NCI-H526 treated with DMSO at 0.1 percent for 48 hours (cell line): ENCODE results near the gene MED23.

Experiments
- DNase-seq: peaks from one replicate; lab custom pipeline; 2025; lab: John Stamatoyannopoulos, UW

MED23 gene

DNA sequence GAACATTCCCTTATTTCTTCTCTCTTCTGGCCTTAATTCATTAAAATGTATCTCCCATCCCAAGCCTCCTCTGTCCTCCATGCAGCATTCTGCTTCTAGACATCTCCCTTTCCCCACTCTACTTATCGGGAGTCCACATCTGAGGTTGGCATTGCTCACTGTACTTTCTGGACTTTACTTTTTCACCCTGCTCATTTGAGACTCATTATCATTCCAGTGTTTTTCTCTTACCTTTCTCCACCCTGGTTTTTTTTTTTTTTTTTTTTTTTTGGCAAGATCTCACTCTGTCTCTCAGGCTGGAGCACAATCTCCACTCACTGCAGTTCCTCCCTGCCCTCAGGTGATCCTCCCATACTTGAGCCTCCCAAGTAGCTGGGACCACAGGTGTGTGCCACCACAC is 13.5 kb upstream of the MED23 start:
- no peak for DNase-seq

DNA sequence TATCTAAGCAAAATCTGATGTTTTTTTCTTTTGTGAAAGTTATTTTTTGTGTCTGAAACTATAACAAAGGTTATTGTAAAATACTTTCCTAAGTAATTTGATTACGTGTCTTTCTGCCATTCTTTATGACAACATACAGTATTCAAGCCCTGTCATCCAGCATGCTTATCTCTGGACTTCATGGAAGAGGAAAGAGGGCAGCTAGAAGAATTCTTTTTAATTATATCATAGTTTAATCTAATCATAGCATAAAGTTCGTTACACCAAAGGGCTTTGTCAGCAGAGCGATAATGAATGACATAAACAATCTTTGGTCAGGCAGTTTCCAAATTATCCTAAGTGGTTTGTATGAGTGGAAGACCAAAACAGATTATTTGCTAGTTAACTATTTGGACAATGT is 12.5 kb upstream of the MED23 start:
- DNase-seq, result no peak

DNA sequence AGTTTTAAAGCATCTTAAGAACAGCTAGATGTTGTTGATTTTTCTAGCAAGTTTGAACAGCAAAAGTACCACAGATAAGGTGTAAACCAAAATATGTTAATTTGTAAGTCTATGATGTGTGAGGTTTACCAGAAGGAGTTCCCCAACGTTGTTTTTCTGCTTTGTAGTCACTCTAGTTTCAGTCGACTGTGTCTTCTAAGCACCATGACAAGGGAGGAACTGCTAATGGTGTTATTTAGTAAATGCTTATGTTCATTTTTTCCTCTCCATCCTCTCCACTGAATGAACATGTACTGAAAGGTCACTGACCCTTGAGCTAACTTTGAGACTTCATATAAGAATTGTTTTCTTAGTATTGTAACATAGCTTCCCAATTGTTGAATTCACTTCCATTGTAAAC is 12.1 kb upstream of the MED23 start:
- no peak for DNase-seq

DNA sequence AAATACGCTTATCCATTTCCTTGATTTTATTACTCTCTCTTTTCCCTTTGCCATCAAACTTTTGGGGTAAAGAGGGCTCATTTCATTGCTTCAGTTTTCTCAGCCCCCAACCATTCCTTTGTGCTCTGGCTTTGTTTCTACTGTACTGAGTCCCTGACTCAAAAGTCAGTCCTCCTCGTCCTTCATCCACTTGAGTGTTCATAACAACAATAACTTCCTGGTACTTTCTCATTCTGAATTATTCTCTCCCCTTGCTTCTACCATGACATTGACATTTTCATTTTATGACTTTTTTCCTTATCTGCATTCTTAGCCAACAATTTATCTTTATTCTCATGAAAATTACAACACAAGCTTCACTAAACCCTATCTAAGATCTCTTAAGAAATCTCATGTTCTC is 10.0 kb upstream of the MED23 start:
- DNase-seq, result no peak

DNA sequence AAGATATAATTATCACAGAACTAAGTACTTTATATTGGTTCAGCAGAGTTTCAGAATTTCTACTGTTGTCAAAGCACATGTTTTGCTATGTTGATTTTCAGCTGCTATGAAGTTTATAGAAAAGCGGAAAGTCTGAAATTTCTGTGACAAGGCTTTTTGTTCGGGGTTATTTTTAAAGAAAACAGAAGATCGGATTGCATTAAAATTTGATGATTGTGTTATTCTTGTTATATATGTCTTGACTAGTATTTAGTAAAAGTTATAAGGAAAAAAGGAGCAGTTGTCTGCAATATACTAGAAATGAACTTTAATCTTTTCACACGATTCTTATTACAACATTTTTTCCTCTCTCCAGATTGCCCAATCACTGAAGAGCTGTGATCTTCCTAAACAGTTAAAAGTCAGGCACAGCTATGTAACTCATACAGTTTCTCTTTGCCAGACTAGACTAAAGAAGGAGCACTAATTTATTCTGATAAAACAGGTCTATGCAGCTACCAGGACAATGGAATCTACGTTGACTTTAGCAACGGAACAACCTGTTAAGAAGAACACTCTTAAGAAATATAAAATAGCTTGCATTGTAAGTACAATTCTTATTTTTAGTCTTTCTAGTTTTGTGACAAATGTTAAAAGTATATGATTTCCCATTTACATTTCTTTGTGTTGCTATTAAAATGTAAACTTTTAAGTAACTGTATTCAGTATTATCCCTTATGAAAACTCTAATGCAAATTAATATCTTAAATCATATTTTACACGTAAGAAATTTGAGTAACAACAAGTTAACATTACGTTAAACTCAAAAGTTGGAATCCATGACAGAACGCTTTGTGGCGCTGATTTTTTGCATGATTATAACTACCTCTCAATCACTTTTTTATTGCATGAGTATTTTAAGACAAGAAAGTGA is 9.1 kb upstream of the MED23 start, which contains the start of gene ENPP3:
ENPP3 (plus strand) TSS at position 423 of the 913 bp plus-strand sequence; CDS start at position 506, 83 bp downstream.
- no peak for DNase-seq

DNA sequence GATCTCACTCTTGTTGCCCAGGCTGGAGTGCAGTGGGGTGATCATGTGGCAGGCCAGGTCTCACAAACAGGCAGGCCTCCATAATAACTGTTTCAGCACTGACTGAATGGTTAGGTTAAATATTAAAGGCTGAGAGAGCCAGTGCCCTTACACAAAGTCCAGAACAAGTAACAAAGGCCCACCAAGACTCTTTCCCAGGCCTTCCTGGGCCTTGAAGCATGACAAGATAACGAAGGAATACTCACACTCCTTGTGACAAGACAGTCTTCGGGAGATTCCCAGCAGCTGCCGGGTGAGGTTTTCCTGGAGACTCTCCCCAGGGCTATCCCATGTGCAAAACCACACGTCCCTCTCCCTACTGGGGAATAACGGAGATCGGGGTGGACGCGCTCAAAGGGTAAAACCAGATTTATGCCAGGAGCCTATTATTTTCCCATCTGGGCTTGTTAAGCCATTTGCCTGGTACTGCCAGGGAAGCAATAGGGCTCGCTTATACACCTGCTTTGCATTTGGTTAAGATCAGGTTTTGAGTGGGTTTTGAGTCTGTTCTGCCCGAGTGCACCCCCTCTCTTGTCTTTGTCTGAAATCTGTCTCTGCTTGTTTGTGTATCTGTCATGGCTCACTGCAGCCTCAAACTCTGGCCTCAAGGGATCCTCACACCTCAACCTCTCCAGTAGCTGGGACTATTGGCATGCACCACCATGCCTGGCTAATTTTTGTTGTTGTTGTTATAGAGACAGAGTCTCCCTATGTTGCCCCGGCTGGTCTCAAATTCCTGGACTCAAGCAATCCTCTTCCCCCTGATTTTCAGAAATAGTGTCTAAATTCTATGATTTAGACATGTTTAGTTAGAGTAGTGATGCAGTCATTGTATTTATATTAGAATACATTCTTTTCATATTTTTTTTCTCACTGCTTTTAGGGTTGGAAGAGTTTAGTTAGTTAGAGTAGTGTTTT is 7.6 kb upstream of the MED23 start:
- DNase-seq, result peak; percentile 44

DNA sequence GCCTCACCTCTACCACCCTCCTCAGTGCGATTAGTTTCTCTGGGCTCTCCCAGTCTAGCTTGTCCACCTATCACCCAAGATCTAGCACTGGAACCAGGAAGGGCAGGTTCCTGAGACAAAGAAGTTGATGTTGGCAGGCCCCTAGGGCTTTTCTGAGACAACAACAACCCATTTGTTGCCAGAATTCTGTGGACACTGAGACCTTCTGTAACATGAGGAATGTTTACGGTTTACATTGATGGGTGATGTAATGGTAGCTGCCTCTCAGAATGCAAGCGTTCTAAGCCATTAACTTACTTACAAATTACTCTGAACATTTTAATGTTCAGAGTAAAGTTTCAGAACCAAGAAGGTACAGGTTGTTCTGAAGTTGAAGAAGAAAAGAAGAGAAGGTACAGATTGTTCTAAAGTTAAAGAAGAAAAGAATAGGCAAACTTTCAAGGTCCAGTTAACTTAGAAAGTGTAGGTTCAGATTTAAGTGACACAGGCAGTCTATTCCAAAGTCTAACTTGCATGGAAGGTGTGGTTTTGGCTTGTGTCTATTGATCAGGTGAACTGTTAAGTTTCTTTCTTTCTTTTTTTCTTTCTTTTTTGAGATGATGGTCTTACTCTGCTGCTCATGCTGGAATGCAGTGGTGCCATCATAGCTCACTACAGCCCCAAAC is 3.7 kb upstream of the MED23 start:
- no peak for DNase-seq

DNA sequence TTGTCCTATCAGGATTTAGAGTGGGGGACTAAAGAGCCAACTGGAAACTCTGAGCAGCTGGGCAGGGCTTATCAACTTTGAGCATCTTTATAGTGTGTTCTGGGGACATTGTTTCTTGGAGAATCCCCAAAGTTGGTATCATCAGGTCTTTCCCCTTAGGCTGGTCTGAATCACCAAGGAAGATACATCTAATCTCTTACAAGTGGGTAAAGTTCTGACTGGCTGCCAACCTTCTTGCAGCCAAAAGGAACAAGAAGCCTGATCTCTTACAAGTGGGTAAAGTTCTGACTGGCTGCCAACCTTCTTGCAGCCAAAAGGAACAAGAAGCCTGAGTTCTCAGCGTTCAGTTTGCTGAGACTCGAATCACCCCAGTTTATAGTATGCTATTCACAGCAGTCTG is 1.6 kb upstream of the MED23 start:
- DNase-seq, result no peak

DNA sequence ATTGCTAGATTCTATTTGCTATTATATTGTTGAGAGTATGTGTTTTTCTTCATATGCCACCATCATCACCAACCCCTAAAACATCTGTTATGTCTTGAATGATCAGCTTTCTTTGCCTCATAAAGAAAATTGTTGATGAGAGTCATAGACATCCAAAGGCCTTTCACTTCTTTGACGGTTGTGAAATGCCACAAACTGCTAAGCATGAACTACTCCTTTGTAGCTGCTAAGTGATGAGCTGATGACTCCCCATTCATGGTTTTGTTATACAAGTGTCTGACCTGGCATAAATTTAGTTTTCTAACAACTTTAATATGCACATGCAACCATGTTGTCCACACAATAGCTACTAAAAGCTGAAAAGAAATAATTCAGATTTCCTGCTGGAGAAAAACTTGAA is 684 bp upstream of the MED23 start:
- DNase-seq, result no peak

DNA sequence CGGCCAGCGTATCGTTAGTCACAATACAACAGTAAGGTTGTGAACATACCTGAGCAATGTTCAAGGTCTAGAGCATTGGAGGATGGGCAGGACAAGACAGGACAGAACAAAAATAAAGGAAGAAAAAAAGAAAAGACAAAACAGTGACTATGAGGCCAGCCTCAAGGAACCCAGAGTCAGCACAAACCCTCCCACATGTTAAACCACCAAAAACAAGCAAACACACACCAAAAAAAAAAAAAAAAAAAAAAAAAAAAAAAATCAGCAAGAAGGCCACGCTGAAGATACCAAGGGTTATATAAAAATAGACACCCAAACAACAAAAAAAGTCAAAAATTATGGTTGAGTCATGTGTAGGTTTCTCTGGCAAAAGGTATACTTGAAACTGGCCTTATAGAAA is 12.8 kb downstream of the MED23 start:
- DNase-seq, result no peak

DNA sequence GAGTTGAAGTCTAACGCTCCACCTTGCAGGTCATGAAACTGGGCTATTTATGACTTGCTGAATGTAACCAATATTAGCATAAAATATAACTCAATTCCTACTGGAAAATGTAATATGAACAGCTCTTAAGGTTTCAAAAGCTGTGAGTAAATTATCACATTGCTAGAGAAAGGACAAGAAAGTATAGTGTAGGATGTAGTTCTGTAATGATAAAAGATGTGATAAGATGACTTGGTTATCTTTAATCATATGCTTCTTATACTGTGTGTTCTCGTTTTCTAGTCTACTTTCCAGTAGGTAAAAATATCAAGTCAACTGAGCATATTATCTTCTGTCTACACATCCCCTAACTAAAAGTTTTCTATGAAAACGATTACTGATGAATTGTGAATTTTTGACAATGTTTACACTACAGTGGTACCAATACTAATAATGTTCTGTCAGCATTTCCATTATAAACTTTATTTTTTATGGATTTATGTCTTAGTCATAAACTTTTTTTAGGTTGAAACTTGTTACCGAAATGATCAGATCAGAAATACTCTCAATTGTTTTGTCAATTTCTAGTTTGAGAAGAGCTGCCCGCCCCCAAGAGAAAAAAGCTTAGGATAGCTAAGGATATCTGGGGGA is 14.6 kb downstream of the MED23 start:
- DNase-seq, result no peak

DNA sequence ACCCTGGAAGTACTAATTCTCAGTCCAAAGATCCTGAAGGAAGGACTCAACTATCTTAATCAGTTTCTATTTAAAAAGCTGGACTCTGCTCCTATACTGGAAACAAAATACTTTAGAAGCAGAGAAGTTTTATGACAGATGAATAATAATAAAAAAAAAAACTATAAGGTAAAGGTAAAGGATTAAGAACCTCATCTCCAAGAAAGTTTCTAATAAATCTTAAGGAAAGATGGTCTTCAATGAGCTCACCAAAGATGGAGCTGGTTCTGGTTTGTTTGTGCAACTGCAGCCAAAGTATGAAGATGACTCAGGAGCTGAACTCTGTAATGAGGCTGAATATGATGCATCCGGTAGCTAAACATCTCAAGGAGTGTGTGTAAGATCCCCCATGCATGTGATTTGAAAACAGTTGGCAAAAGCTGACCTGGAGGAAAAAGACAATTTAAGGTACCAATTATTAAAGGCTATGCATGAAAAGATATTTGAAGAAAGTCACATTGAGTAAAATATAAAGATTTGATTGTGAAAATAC is 25.2 kb downstream of the MED23 start:
- DNase-seq, result no peak

DNA sequence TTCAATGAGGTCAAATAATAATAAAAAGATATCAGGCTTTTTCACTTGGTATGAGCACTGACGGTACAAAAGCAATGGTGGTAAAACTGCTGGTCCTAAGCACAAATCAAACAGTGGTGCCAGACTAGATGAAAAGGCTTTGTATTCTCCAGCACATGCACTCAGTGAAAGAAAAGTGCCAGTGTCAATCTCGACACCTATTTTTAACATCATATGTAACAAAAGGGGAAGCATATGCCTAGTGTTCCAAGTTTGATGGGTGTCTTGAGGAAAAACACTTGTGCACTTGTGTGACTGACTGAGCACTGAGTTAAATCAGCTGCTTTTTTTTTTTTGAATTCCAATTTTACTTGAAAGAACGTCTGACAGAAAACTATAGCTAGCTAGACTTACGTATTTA is 27.3 kb downstream of the MED23 start:
- DNase-seq, result no peak

DNA sequence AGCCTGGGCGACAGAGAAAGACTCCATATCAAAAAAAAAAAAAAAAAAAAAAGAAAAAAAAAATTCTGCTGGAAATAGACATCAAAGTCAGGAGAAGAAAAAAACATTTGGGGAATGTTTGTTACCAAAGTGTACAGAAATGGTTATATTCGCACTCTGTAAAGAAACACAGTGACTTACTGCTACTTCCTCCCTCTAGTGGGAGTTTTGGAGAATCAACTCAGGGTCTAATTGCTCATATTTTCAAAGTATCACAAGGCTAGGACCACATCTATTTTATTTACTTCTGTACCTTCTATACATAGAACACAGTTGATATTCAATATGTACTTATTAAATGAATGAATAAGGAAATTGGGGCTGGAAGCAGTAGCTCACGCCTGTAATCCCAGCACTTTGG is 30.6 kb downstream of the MED23 start:
- no peak for DNase-seq

DNA sequence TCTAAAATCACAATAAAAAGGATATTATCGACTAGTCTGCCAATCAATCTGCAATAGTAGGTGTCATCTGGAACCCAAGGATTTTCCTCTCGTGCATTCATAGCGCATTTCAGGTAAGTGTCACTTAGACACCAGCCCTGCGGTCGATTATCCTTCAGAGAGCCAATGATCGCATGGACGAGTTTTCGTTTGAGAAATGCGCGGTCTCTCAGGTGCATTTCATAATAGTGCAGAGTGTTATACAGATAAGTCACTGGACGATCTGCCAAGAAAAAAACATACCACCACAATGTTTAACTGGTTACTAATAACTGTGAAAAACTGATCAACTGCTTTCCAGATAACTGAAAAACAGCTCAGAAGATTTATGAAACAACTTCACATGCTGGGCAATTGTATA is 34.0 kb downstream of the MED23 start:
- DNase-seq, result no peak

DNA sequence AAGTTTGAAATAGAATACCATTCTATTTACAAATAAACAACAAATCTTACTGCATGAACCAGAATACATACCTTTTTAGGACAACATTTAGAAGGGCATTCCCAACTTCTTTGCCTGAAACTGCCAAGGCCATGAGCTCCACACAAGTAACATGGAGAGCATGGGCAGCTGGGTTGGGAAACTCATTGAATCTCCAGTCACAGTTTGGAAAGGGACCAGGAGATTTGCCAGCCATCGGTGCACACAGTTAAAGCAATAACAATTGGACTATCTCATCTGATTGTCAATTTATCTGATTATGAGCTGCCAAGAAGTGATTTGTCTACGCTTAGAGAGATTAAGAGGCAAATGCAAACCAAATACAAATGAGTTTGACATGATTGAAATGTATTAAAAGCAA is 35.1 kb downstream of the MED23 start:
- DNase-seq, result no peak

DNA sequence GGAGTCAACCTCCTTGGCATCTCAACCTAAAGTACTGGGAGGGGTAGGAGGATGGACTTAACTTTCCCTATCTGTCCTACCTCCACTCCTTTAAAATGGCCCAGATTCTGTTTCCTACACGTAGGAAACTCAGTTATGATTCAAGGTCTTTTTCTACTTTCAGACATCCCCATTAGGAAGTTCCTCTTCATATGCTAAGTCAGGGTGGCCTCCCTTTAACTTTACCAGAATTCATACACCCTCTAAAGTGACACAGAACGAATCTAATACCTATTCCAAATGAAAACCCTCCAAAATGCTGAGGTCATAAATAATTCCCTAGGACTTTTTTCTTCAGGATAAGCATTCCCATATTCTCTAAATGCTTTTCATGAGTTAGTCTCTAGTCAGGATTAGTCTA is 39.4 kb downstream of the MED23 start:
- DNase-seq, result no peak

DNA sequence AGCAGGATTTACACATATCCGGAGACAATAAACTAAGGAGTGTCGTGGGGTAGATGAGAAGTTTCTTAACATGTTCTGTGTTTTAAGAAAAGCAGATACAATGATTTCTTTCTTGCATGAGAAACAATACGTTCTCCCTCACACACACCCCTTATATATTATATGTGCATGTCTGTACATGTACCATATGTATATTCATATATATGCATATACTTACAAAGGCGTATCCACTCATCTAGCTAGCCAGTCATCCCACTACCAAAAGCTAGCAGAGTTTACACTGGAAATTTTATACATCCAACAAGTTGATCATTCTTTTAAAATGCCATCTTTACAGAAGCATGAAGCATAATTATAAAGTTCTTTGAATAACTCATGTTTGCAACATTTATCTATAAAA is 40.1 kb downstream of the MED23 start:
- no peak for DNase-seq

DNA sequence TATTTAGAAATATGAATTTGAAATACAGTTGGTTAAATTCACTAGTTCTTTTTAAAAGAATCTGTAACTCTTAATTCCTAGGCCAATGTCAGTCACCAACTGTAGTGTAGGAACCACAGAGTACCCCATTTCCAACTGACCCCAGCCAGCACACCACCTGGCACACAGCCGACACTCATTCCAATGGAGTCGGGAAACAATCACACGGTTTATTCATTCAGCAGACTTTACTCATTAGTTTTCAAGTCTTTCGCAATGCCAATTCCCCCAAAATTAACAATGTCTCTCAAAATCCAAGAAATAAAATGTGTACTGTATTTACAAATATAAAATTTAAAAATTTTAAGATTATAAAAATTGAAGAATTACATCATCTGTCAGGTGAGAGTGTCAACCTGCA is 41.5 kb downstream of the MED23 start:
- no peak for DNase-seq

DNA sequence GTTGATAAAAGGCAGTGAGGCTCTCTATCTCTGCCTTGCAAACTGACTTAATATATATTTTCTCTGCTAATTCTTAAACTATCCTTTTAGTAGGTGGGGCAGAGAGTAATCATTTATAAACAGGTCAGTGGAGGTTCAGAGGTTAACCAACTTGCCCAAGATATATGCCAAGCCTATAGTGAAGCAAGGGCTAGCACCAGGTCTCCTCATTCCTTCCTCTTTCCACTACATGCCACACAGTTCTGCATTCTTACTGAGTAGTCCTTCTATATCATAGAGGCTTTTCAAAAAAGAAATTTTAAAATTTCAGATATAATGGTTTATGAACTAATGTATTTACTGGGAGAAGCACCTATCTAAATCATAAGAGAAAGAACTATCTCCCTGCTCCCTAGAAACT is 46.5 kb downstream of the MED23 start:
- no peak for DNase-seq

DNA sequence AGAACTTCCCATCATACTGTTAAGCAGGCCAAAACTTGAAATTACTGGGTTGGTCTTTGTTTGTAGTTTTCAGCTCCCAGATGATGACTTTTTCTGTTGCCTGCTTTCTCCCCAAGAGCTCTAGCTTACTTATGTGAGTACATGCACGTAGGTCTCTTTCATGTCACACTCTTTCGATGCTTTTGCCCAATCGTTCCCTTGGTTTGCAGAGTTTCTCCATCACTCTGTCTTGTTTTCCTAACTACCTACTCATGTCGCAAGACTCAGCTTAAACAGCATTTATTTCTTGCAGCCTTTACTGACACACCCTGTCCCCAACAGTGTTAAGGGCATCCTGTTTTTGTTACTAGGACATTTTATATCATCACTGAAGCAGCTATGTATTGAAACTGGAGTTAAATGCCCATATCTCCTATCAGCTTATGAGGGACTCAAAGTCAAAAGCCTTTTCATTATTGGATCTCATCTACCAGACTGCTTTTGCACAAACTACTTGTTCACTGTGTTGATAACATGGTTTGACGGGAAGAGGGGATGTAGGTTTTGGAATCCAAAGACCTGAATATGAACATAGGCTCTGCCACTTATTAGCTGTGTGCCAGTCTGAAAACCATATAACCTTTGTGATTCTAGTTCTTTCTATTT is 52.1 kb downstream of the MED23 start:
- DNase-seq, result no peak
